Measurements from ENCODE around the gene EIF4EBP3.

- TF ChIP-seq CTCF (IDR thresholded peaks at IDR 0.05 in 8 of 11, conservative IDR thresholded peaks at IDR 0.05 in 3 of 11), result no peak
- TF ChIP-seq POLR2AphosphoS5 (IDR thresholded peaks at IDR 0.05), result peak in 2 of 3 donors; percentile 31 to 63
Measured at GRCh38 chr5:140549237-140550144, 2.0 kb downstream of the EIF4EBP3 start.

Measured in spleen (tissue), 7 donors.